HEK293 (cell line): ENCODE measurements around the gene ITGA2.

Experiments used
- CTCF ChIA-PET: fragments of 350-600 bp; formaldehyde crosslinking; extraction: SDS; loops from one replicate; lab custom pipeline; 2021; ENCODE audit warnings: antibody characterized with exemption; lab: Yijun Ruan, JAX
- POLR2A ChIA-PET: fragments of 300-600 bp; formaldehyde crosslinking; extraction: SDS; loops from one replicate; lab custom pipeline; 2020; ENCODE audit warnings: antibody characterized with exemption, inconsistent platforms; lab: Yijun Ruan, JAX
- H3K27ac ChIP-seq: fragments of 200-500 bp; sonication (Bioruptor generic); 2 replicates; pipeline ENCODE4 v1.5.1; 2014; ENCODE audit warnings: low read depth, low read length, control low read depth, inconsistent platforms; ENCODE audit errors: extremely low read depth
- H3K36me3 ChIP-seq, 2 experiments: fragments of 200-500 bp in 1 of 2; sonication (Bioruptor generic) in 1 of 2; 1 replicate in 1 of 2; 2 replicates in 1 of 2; pipeline ENCODE4 v1.5.1; 2014 to 2017; ENCODE audit warnings: inconsistent platforms in 2 of 2, low read length in 2 of 2; ENCODE audit not compliant: control insufficient read depth in 2 of 2, insufficient read depth in 1 of 2
- H3K4me1 ChIP-seq: fragments of 200-500 bp; sonication (Bioruptor generic); 2 replicates; pipeline ENCODE4 v1.5.1; 2014; ENCODE audit warnings: mild to moderate bottlenecking, low read length, inconsistent platforms; ENCODE audit not compliant: control insufficient read depth, insufficient read depth
- H3K4me3 ChIP-seq: 2 replicates; pipeline ENCODE4 v1.5.1; 2011; ENCODE audit warnings: low read depth, mild to moderate bottlenecking, control low read depth, low read length, moderate library complexity
- H3K9me3 ChIP-seq: fragments of 200-500 bp; sonication (Bioruptor generic); 2 replicates; pipeline ENCODE4 v1.5.1; 2014; ENCODE audit warnings: low read depth, low read length, inconsistent platforms; ENCODE audit not compliant: control insufficient read depth, insufficient read depth
- KLF7 ChIP-seq: fragments of 450-650 bp; formaldehyde crosslinking; IDR thresholded peaks from 2 replicates; pipeline ENCODE4 v1.5.1; 2016; ENCODE audit warnings: missing biosample characterization, missing genetic modification characterization, borderline replicate concordance
- PRDM1 ChIP-seq: fragments of 450-650 bp; formaldehyde crosslinking; IDR thresholded peaks from 2 replicates; pipeline ENCODE4; 2016; ENCODE audit warnings: missing biosample characterization, missing genetic modification characterization
- REPIN1 ChIP-seq: fragments of 450-650 bp; formaldehyde crosslinking; IDR thresholded peaks from 2 replicates; pipeline ENCODE4 v1.5.1; 2017; ENCODE audit warnings: missing biosample characterization, missing genetic modification characterization, low read depth
- SP7 ChIP-seq: fragments of 450-650 bp; formaldehyde crosslinking; IDR thresholded peaks from 2 replicates; pipeline ENCODE4 v1.5.1; 2016; ENCODE audit warnings: missing biosample characterization, missing genetic modification characterization
- YY2 ChIP-seq: fragments of 450-650 bp; formaldehyde crosslinking; IDR thresholded peaks from 2 replicates; pipeline ENCODE4 v1.5.1; 2016; ENCODE audit warnings: missing biosample characterization, missing genetic modification characterization
- ZBTB20 ChIP-seq: fragments of 450-650 bp; formaldehyde crosslinking; IDR thresholded peaks from 2 replicates; pipeline ENCODE4 v1.5.1; 2016; ENCODE audit warnings: missing biosample characterization, missing genetic modification characterization
- ZNF202 ChIP-seq: fragments of 450-650 bp; formaldehyde crosslinking; IDR thresholded peaks from 2 replicates; pipeline ENCODE4 v1.5.1; 2016; ENCODE audit warnings: missing biosample characterization, missing genetic modification characterization, borderline replicate concordance
- ZNF335 ChIP-seq: fragments of 450-650 bp; formaldehyde crosslinking; conservative IDR thresholded peaks from 2 replicates; pipeline ENCODE4 v1.5.1; 2016; ENCODE audit warnings: missing biosample characterization, missing genetic modification characterization
- ZNF530 ChIP-seq: fragments of 450-650 bp; formaldehyde crosslinking; IDR thresholded peaks from 2 replicates; pipeline ENCODE4 v1.5.1; 2016; ENCODE audit warnings: low read depth, missing biosample characterization, missing genetic modification characterization
- ZNF629 ChIP-seq: fragments of 450-650 bp; formaldehyde crosslinking; IDR thresholded peaks from 2 replicates; pipeline ENCODE4 v1.5.1; 2017; ENCODE audit warnings: missing biosample characterization, missing genetic modification characterization
- ZNF677 ChIP-seq: fragments of 450-650 bp; IDR thresholded peaks from 2 replicates; pipeline ENCODE4 v1.5.0; 2018; ENCODE audit warnings: missing biosample characterization, mild to moderate bottlenecking, missing genetic modification characterization, moderate library complexity
- ZNF701 ChIP-seq: fragments of 450-650 bp; formaldehyde crosslinking; IDR thresholded peaks from 2 replicates; pipeline ENCODE4 v1.5.1; 2016; ENCODE audit warnings: missing biosample characterization, missing genetic modification characterization
- ZNF843 ChIP-seq: fragments of 450-650 bp; formaldehyde crosslinking; IDR thresholded peaks from 2 replicates; pipeline ENCODE4 v1.5.1; 2016; ENCODE audit warnings: missing biosample characterization, missing genetic modification characterization
- ZSCAN30 ChIP-seq: fragments of 450-650 bp; IDR thresholded peaks from 2 replicates; pipeline ENCODE4 v1.5.1; 2018; ENCODE audit warnings: missing biosample characterization, mild to moderate bottlenecking, missing genetic modification characterization, moderate library complexity
- TF ChIP-seq, protein P1 (sequence below): fragments of 450-650 bp; formaldehyde crosslinking; IDR thresholded peaks from 2 replicates; pipeline ENCODE4 v1.5.1; 2016; ENCODE audit warnings: missing biosample characterization, missing genetic modification characterization
- TF ChIP-seq, protein P2 (sequence below): fragments of 450-650 bp; formaldehyde crosslinking; IDR thresholded peaks from 2 replicates; pipeline ENCODE4 v1.5.1; 2016; ENCODE audit warnings: missing biosample characterization, missing genetic modification characterization
- TF ChIP-seq, protein P3 (sequence below): fragments of 450-650 bp; formaldehyde crosslinking; IDR thresholded peaks from 2 replicates; pipeline ENCODE4 v1.5.1; 2016; ENCODE audit warnings: missing biosample characterization, missing genetic modification characterization
- TF ChIP-seq, protein P4 (sequence below): fragments of 450-650 bp; formaldehyde crosslinking; IDR thresholded peaks from 2 replicates; pipeline ENCODE4 v1.5.1; 2016; ENCODE audit warnings: missing biosample characterization, missing genetic modification characterization

The ITGA2 gene

GRCh38 chr5:53006911-53007890 is 18.0 kb downstream of the ITGA2 start:
- Histone ChIP-seq H3K36me3 (no peaks in the 10 kb centered on the region), H3K9me3 (no peaks in the 10 kb centered on the region), H3K4me1 (peaks cover 19% of the 10 kb centered on the region), H3K4me3 (no peak overlapping the region), H3K27ac (no peak overlapping the region)
- POLR2A ChIA-PET: no interaction called here
- TF ChIP-seq ZNF335 (tag by site-specific recombination): peak; percentile 58
- peak; percentile 96 for TF ChIP-seq PRDM1 (tag by site-specific recombination)
- TF ChIP-seq, protein P1, sequence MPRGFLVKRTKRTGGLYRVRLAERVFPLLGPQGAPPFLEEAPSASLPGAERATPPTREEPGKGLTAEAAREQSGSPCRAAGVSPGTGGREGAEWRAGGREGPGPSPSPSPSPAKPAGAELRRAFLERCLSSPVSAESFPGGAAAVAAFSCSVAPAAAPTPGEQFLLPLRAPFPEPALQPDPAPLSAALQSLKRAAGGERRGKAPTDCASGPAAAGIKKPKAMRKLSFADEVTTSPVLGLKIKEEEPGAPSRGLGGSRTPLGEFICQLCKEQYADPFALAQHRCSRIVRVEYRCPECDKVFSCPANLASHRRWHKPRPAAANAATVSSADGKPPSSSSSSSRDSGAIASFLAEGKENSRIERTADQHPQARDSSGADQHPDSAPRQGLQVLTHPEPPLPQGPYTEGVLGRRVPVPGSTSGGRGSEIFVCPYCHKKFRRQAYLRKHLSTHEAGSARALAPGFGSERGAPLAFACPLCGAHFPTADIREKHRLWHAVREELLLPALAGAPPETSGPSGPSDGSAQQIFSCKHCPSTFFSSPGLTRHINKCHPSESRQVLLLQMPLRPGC (tag by site-specific recombination): no peak
- CTCF ChIA-PET: interaction anchor here (0.9 to 1.7 kb wide), 2 partner anchors 58 to 90 kb away, joined by 3 to 7 read pairs; no protein-coding TSS in a partner anchor

DNA sequence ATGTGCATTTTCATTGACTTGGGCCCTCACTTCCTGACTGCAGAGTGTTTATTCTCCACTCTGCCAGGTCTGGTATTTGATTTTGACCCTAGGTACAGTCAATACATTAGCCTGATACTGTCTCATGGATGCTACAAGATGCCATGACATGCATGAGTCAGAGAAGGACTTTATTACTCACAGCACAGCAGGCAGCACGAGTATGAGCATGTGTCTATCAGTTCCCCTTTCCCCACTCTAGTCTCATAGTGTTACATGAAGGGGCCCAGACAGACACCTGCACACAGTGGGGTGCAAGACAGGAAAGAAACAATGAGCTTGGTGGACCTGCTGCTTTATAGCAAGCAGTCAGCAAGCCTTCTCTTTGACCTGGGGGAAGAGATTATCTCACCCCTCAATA is 19.6 kb downstream of the ITGA2 start:
- ChIA-PET POLR2A (interaction anchor here (1.4 kb wide), 1 partner anchor 19 kb away, joined by 3 read pairs; the partner anchor contains the start of gene ITGA2), CTCF (interaction anchor here (0.6 kb wide), 1 partner anchor 46 kb away, joined by 9 read pairs; no protein-coding TSS in a partner anchor)
- peaks cover 19% of the 10 kb centered on the region for H3K4me1 ChIP-seq
- H3K27ac ChIP-seq: no peak overlapping the region; the same call in 1 of the 2 replicates
- no peak overlapping the region for H3K4me3 ChIP-seq
- no peaks in the 10 kb centered on the region for H3K36me3 ChIP-seq
- no peaks in the 10 kb centered on the region for H3K9me3 ChIP-seq
- TF ChIP-seq, protein P2, sequence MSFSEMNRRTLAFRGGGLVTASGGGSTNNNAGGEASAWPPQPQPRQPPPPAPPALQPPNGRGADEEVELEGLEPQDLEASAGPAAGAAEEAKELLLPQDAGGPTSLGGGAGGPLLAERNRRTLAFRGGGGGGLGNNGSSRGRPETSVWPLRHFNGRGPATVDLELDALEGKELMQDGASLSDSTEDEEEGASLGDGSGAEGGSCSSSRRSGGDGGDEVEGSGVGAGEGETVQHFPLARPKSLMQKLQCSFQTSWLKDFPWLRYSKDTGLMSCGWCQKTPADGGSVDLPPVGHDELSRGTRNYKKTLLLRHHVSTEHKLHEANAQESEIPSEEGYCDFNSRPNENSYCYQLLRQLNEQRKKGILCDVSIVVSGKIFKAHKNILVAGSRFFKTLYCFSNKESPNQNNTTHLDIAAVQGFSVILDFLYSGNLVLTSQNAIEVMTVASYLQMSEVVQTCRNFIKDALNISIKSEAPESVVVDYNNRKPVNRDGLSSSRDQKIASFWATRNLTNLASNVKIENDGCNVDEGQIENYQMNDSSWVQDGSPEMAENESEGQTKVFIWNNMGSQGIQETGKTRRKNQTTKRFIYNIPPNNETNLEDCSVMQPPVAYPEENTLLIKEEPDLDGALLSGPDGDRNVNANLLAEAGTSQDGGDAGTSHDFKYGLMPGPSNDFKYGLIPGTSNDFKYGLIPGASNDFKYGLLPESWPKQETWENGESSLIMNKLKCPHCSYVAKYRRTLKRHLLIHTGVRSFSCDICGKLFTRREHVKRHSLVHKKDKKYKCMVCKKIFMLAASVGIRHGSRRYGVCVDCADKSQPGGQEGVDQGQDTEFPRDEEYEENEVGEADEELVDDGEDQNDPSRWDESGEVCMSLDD (tag by site-specific recombination): no peak
- TF ChIP-seq, protein P3, sequence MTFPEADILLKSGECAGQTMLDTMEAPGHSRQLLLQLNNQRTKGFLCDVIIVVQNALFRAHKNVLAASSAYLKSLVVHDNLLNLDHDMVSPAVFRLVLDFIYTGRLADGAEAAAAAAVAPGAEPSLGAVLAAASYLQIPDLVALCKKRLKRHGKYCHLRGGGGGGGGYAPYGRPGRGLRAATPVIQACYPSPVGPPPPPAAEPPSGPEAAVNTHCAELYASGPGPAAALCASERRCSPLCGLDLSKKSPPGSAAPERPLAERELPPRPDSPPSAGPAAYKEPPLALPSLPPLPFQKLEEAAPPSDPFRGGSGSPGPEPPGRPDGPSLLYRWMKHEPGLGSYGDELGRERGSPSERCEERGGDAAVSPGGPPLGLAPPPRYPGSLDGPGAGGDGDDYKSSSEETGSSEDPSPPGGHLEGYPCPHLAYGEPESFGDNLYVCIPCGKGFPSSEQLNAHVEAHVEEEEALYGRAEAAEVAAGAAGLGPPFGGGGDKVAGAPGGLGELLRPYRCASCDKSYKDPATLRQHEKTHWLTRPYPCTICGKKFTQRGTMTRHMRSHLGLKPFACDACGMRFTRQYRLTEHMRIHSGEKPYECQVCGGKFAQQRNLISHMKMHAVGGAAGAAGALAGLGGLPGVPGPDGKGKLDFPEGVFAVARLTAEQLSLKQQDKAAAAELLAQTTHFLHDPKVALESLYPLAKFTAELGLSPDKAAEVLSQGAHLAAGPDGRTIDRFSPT (tag by site-specific recombination): peak; percentile 75; the same call in 1 of the 2 replicates
- TF ChIP-seq PRDM1 (tag by site-specific recombination) (0 out of 2 replicates have a peak, but pooled peaks have one; percentile 26), ZNF677 (tag by site-specific recombination) (no peak), SP7 (tag by site-specific recombination) (peak; percentile 71), ZNF202 (tag by site-specific recombination) (no peak), REPIN1 (no peak), ZNF629 (peak; percentile 61; the same call in 1 of the 2 replicates), ZBTB20 (tag by site-specific recombination) (0 out of 2 replicates have a peak, but pooled peaks have one; percentile 25), YY2 (tag by site-specific recombination) (no peak), ZNF530 (tag by site-specific recombination) (no peak), ZSCAN30 (peak; percentile 24; the same call in 1 of the 2 replicates), KLF7 (tag by site-specific recombination) (no peak), ZNF843 (tag by site-specific recombination) (peak; percentile 27), ZNF701 (tag by site-specific recombination) (no peak)
- TF ChIP-seq, protein P4, sequence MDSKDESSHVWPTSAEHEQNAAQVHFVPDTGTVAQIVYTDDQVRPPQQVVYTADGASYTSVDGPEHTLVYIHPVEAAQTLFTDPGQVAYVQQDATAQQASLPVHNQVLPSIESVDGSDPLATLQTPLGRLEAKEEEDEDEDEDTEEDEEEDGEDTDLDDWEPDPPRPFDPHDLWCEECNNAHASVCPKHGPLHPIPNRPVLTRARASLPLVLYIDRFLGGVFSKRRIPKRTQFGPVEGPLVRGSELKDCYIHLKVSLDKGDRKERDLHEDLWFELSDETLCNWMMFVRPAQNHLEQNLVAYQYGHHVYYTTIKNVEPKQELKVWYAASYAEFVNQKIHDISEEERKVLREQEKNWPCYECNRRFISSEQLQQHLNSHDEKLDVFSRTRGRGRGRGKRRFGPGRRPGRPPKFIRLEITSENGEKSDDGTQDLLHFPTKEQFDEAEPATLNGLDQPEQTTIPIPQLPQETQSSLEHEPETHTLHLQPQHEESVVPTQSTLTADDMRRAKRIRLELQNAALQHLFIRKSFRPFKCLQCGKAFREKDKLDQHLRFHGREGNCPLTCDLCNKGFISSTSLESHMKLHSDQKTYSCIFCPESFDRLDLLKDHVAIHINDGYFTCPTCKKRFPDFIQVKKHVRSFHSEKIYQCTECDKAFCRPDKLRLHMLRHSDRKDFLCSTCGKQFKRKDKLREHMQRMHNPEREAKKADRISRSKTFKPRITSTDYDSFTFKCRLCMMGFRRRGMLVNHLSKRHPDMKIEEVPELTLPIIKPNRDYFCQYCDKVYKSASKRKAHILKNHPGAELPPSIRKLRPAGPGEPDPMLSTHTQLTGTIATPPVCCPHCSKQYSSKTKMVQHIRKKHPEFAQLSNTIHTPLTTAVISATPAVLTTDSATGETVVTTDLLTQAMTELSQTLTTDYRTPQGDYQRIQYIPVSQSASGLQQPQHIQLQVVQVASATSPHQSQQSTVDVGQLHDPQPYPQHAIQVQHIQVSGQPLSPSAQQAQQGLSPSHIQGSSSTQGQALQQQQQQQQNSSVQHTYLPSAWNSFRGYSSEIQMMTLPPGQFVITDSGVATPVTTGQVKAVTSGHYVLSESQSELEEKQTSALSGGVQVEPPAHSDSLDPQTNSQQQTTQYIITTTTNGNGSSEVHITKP (tag by site-specific recombination): no peak
